Measurements from ENCODE around the gene KANK4. TPM values are rescaled to one million over a fixed set of nuclear protein-coding genes. Genes with fewer than 3 reads are reported as not detected.

KANK4 gene
- total and polyA plus RNA-seq, 2 of the 8 experiments (the other 6 are each of a cell fraction or from before 2014, with no cell fraction given) = 0.22 to 0.26 TPM

DNA sequence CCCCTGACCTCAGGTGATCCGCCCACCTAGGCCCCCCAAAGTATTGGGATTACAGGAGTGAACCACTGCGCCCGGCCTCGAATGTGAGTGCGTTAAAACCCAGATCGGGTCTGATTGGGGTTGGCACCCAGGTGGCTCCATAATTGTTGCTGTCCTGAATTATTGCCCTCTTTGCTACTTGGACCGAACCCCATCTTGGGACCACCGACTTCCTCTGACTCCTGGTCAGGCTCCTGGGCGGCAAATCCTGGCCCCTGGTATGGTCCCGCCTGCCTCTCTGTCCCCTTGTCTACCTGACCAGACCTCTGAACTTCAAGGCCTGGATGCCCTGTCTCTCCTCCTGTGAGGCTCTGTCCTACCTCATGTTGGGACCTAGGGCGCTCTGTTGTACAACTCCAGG, 91.7 kb downstream of the KANK4 start:
- no peak for FAIRE-seq
- POLR2A ChIA-PET (ENCODE audit: partially characterized antibody) = interaction anchor here (1.0 to 11.7 kb wide), 11 partner anchors 9 to 67 kb away, joined by 3 to 98 read pairs (median 4); no protein-coding TSS in a partner anchor
- Histone ChIP-seq H3K56ac (replicated peaks; ENCODE audit: insufficient read length, low read depth, low read length) (no peak overlapping the region), H3K9ac (replicated peaks in 1 of 4; ENCODE audit: extremely low read depth in 1 of 4, low read depth in 3 of 4, low read length in 3 of 4) (no peak overlapping the region), H2BK15ac (ENCODE audit: low read length) (no peak overlapping the region), H2AFZ (ENCODE audit: low read length) (no peak overlapping the region), H2BK20ac (ENCODE audit: low read length) (no peak overlapping the region), H2AK5ac (ENCODE audit: low read depth, low read length) (no peak overlapping the region), H4K5ac (ENCODE audit: insufficient read length, low read depth, low read length) (no peak overlapping the region), H3K23ac (ENCODE audit: insufficient read length) (no peak overlapping the region), H3K79me2 (ENCODE audit: control insufficient read depth in 1 of 2, insufficient read depth in 2 of 2, low read length in 2 of 2) (no peaks in the 10 kb centered on the region), H2BK12ac (ENCODE audit: low read depth, low read length) (no peak overlapping the region), H3K23me2 (ENCODE audit: low read depth, low read length) (no peaks in the 10 kb centered on the region), H2BK120ac (replicated peaks; ENCODE audit: low read depth, low read length) (no peak overlapping the region), H3K27ac (ENCODE audit: low read depth, low read length) (no peak overlapping the region), H4K20me1 (replicated peaks in 1 of 2; ENCODE audit: control insufficient read depth in 1 of 2, insufficient read depth in 2 of 2, low read length in 2 of 2) (peaks cover 0 to 7% of the 10 kb centered on the region in 2 experiments), H3K4me2 (ENCODE audit: insufficient read depth in 1 of 2, low read depth in 2 of 2, low read length in 2 of 2) (no peak overlapping the region), H4K91ac (replicated peaks; ENCODE audit: insufficient read length, low read length) (no peak overlapping the region), H3K4me3 (ENCODE audit: extremely low read depth in 1 of 4, insufficient read depth in 2 of 4, low read depth in 3 of 4, low read length in 4 of 4) (no peak overlapping the region), H3K27me3 (replicated peaks in 1 of 4; ENCODE audit: control insufficient read depth in 3 of 4, extremely low read depth in 1 of 4, insufficient read depth in 3 of 4, low read length in 3 of 4) (no peaks in the 10 kb centered on the region), H4K8ac (ENCODE audit: extremely low read depth, insufficient read depth, low read length) (no peak overlapping the region), H3K14ac (ENCODE audit: insufficient read length) (no peak overlapping the region), H3K9me3 (ENCODE audit: insufficient read depth in 2 of 2, low read depth in 1 of 2, low read length in 1 of 2) (no peaks in the 10 kb centered on the region), H3K79me1 (ENCODE audit: low read depth, low read length) (no peaks in the 10 kb centered on the region; the same call in 1 of the 2 replicates), H3K18ac (ENCODE audit: extremely low read depth, low read length) (peak overlapping the region; percentile 48; the same call in 1 of the 2 replicates), H3K36me3 (ENCODE audit: control insufficient read depth in 2 of 4, insufficient read depth in 4 of 4, low read length in 3 of 4) (peaks cover 11 to 58% (median 21%) of the 10 kb centered on the region in 4 experiments), H3K4ac (replicated peaks; ENCODE audit: insufficient read length, low read depth, low read length) (no peak overlapping the region), H2BK5ac (ENCODE audit: low read depth, low read length) (peak overlapping the region; percentile 44; the same call in 1 of the 2 replicates), H3K4me1 (replicated peaks in 1 of 4; ENCODE audit: control insufficient read depth in 3 of 4, insufficient read depth in 4 of 4, low read length in 3 of 4) (peaks cover 3 to 13% (median 8%) of the 10 kb centered on the region in 4 experiments; a peak in 5 of 7 replicates)
- DNase-seq (ENCODE audit: low read depth in 1 of 2, low spot score in 2 of 2) = no peak
- TF ChIP-seq FOSL1 (IDR thresholded peaks at IDR 0.05; ENCODE audit: insufficient read depth, low read depth, low read length) (no peak), CHD2 (IDR thresholded peaks at IDR 0.05; ENCODE audit: low read length) (no peak)
- TF ChIP-seq, protein P1, sequence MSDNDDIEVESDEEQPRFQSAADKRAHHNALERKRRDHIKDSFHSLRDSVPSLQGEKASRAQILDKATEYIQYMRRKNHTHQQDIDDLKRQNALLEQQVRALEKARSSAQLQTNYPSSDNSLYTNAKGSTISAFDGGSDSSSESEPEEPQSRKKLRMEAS (IDR thresholded peaks at IDR 0.05) = no peak
- CTCF ChIA-PET (ENCODE audit: partially characterized antibody) = interaction anchor here (1.2 to 4.0 kb wide), 4 partner anchors 10 to 55 kb away, joined by 4 to 23 read pairs (median 6); no protein-coding TSS in a partner anchor
- WGBS, 2 experiments (ENCODE audit: extremely low coverage in 1 of 2, insufficient coverage in 1 of 2, insufficient read length in 1 of 2, insufficient replicate concordance in 2 of 2, low coverage in 1 of 2, low lambda C conversion rate in 2 of 2, missing lambda C conversion rate in 1 of 2) = 85% methylated on average over 11 of the region's 11 CpGs; no CpG with 5 or more reads in 1 of the 2 experiments

Data from H1 (cell line).